Adrenal gland (tissue), 12 donors: Measurements from ENCODE around the gene SLC39A7. TPM values are rescaled to one million over a fixed set of nuclear protein-coding genes. Genes with fewer than 3 reads are reported as not detected.

Experiments used
- DNase-seq, 7 donors: peaks; one replicate each; pipeline ENCODE4 v3.0.0-alpha.2; 2019 to 2020
- H3K27ac ChIP-seq, 5 donors: fragments of 200-600 bp; sonication (generic) in 4 of 5; 1 replicate in 3 of 5; 2 replicates in 2 of 5; pipeline versions ENCODE4 v1.5.1 to v1.8.0; 2016 to 2020; ENCODE audit warnings: mild to moderate bottlenecking in 1 of 5
- H3K27me3 ChIP-seq: fragments of 200-600 bp; 2 replicates; pipeline ENCODE4 v1.8.0; 2021
- H3K36me3 ChIP-seq, 2 donors: fragments of 200-600 bp; replicated peaks in 1 of 2; 1 replicate in 1 of 2; 2 replicates in 1 of 2; pipeline versions ENCODE4 v1.5.1 to v1.8.0; 2018 to 2022
- H3K4me1 ChIP-seq, 2 donors: fragments of 200-600 bp; replicated peaks in 1 of 2; 1 replicate in 1 of 2; 2 replicates in 1 of 2; pipeline versions ENCODE4 v1.5.1 to v1.8.0; 2018 to 2021
- H3K4me3 ChIP-seq, 4 donors: fragments of 200-600 bp; sonication (generic) in 3 of 4; one replicate each; pipeline ENCODE4 v1.5.1; 2016 to 2018
- H3K9me3 ChIP-seq, 3 donors: fragments of 200-600 bp; sonication (generic) in 1 of 3; replicated peaks in 1 of 3; 1 replicate in 2 of 3; 2 replicates in 1 of 3; pipeline versions ENCODE4 v1.5.1 to v1.8.0; 2016 to 2021
- CTCF ChIP-seq, 6 experiments: fragments of 450-650 bp in 4 of 6; fragments of 200-600 bp in 2 of 6; sonication (generic) in 1 of 6; IDR thresholded peaks; 1 replicate in 5 of 6; 2 replicates in 1 of 6; pipeline versions ENCODE4 v1.5.1 to v1.8.0; 2016 to 2021; ENCODE audit warnings: antibody characterized with exemption in 6 of 6, mild to moderate bottlenecking in 2 of 6, moderate library complexity in 1 of 6
- POLR2A ChIP-seq, 2 donors: fragments of 450-650 bp; IDR thresholded peaks; one replicate each; pipeline ENCODE4 v1.6.1; 2017; ENCODE audit warnings: antibody characterized with exemption in 2 of 2, mild to moderate bottlenecking in 2 of 2, moderate library complexity in 1 of 2
- WGBS, 4 donors: extraction: QIAGEN DNeasy Blood & Tissue Kit in 2 of 4; methylation state at CpG; one replicate each; pipeline versions ENCODE4 v1.1.5 to v1.1.7; 2013 to 2017; 5-methylcytosine and 5-hydroxymethylcytosine counted together
- intact Hi-C, 2 donors: fragments of 100-400 bp; cut with DNase I; formaldehyde crosslinking; loops; one replicate each; pipeline versions ENCODE4 v1.14.1 to v1.15.0; 2022 to 2023
- polyA plus RNA-seq, 3 donors: library from polyadenylated mRNA; stranded (reverse); fragments of 200-250 nt in 2 of 3; fragments of 350-450 nt in 1 of 3; fragmentation: Illumina TruSeq in 1 of 3; extraction: RNeasy Lipid Tissue Mini Kit (QIAGEN cat#74804) in 1 of 3; gene quantifications; one replicate each; pipeline ENCODE4 v1.2.3, GENCODE V29; 2013 to 2014
- total RNA-seq, 9 donors: library from RNA; depleted of rRNA in 4 of 9; stranded (reverse); fragments of >200 nt in 4 of 9; fragments of 120-200 nt in 1 of 9; fragmentation: NEBNext Ultra II Directional in 1 of 9; extraction: Animal tissue kit (Norgen Biotek cat#: 25700) in 1 of 9; gene quantifications; one replicate each; pipeline versions ENCODE4 v1.1.0 to v1.2.4, GENCODE V29; 2013 to 2023
- donor health status: healthy with polysubstance abuse.
- donor health status: Bipolar disorder and iron deficiency.
- donor health status: DM: yes; HTN: yes; CAD: no.
- donor health status: DM: no; HTN: no; CAD: no.
- donor health status: DM: no; HTN: no; CAD: no.
- donor health status: DM: yes; HTN: yes; CAD: no.

The SLC39A7 gene
- total and polyA plus RNA-seq, 12 donors, result 44.4 to 239 (median 111) TPM

GRCh38 chr6:33168284-33168601, 32.4 kb upstream of the SLC39A7 start:
- Histone ChIP-seq H3K9me3 (no peaks in the 10 kb centered on the region), H3K4me3 (no peak overlapping the region), H3K36me3 (no peaks in the 10 kb centered on the region), H3K27me3 (no peaks in the 10 kb centered on the region), H3K4me1 (no peaks in the 10 kb centered on the region), H3K27ac (no peak overlapping the region)
- intact Hi-C loops, result no loop called here
- TF ChIP-seq CTCF (IDR thresholded peaks at IDR 0.05), result no peak
- no peak for TF ChIP-seq POLR2A (IDR thresholded peaks at IDR 0.05)
- DNase-seq, result no peak
- 71 to 75% (median 74%) methylated on average over 5 to 6 of the region's 6 CpGs for WGBS, 4 donors

GRCh38 chr6:33168639-33169038, 32.0 kb upstream of the SLC39A7 start:
- Histone ChIP-seq H3K27ac (no peak overlapping the region), H3K36me3 (no peaks in the 10 kb centered on the region), H3K27me3 (no peaks in the 10 kb centered on the region), H3K9me3 (no peaks in the 10 kb centered on the region), H3K4me3 (no peak overlapping the region), H3K4me1 (no peaks in the 10 kb centered on the region)
- WGBS, 4 donors, result 68 to 89% (median 80%) methylated on average over 5 of the region's 5 CpGs
- TF ChIP-seq CTCF (IDR thresholded peaks at IDR 0.05), result no peak
- no peak for TF ChIP-seq POLR2A (IDR thresholded peaks at IDR 0.05)
- DNase-seq, result no peak
- intact Hi-C loops, result no loop called here

GRCh38 chr6:33169291-33170175, 31.1 kb upstream of the SLC39A7 start:
- 87 to 96% (median 87%) methylated on average over 8 to 10 of the region's 10 CpGs for WGBS, 4 donors
- intact Hi-C loops, result no loop called here
- Histone ChIP-seq H3K4me1 (no peaks in the 10 kb centered on the region), H3K9me3 (no peaks in the 10 kb centered on the region), H3K36me3 (no peaks in the 10 kb centered on the region), H3K27me3 (no peaks in the 10 kb centered on the region), H3K27ac (no peak overlapping the region), H3K4me3 (no peak overlapping the region)
- TF ChIP-seq CTCF (IDR thresholded peaks at IDR 0.05) (no peak), POLR2A (IDR thresholded peaks at IDR 0.05) (no peak)
- no peak for DNase-seq

- Histone ChIP-seq H3K4me1 (no peaks in the 10 kb centered on the region), H3K36me3 (no peaks in the 10 kb centered on the region), H3K27me3 (no peaks in the 10 kb centered on the region), H3K27ac (no peak overlapping the region), H3K9me3 (no peaks in the 10 kb centered on the region), H3K4me3 (no peak overlapping the region)
- intact Hi-C loops, result no loop called here
- WGBS, 4 donors, result 79 to 88% (median 85%) methylated on average over 8 to 9 of the region's 9 CpGs
- TF ChIP-seq CTCF (IDR thresholded peaks at IDR 0.05) (no peak), POLR2A (IDR thresholded peaks at IDR 0.05) (no peak)
- no peak for DNase-seq
These were observed 30.3 kb upstream of the SLC39A7 start for GRCh38 chr6:33170176-33171015.
